ENCODE measurements around the gene MRAS.

The MRAS gene

DNA sequence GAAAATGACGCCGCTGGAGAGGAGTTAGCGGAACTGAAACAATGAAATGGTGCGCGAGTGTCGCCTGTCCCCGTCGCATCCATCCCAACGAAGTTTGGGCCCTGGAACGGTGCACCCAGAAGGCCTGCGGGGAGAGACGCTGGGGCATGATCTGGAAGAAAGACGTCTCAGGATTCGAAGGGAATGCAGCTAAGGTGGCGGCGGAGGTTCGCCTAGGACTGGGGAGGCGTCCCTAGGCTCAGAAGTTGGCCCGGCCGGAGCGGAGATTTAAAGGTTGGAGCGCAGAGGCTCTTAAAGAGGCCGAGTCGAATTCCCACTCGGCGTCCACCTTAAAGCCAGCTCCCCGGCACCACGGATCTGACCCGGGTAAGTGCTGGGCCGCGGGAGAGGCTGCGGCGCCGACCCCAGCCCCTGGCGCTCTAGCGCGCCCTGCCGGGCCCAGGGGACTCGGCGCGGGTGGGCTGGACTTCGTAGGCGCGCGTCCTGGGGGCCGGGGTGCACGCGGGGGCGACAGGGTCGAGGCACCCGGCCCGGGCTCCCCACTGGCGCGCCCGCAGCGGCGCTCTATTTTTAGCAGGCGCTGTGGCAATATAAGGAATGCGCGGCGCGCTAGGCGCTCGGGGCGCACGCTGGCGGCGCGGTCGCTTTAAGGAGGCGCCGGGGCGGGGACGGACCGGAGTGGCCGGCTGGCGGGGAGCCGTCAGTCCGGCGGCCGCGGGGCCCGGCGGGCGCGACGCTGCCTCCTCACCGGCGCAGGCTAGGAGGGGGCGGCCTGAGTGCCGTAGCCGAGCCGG, at the start of gene MRAS:
TSS of gene MRAS (plus strand) at position 620 of the 794 bp plus-strand sequence. CDS start 24,305 bp downstream, outside the sequence.
- peak; percentile 24 for DNase-seq

DNA sequence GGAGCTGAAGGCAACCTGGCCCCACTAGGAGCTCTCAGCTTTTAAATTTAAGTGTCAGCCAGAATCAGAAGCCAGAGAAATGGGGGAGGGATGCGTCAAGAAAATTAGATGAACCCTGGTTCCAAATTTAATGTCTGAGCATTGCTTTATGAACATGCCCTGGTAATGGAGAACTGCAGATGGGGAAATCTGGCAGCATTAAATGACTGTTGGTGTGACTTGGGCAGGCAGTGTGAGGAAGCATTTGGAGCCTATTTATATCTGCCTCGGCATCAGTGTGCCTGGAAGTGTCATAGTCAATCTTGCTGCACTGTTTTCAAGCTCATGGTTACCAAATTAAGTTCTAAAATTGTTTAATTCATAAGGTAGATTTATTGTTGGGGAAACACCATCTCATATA, 47.7 kb upstream of the MRAS start:
- DNase-seq, result no peak

DNA sequence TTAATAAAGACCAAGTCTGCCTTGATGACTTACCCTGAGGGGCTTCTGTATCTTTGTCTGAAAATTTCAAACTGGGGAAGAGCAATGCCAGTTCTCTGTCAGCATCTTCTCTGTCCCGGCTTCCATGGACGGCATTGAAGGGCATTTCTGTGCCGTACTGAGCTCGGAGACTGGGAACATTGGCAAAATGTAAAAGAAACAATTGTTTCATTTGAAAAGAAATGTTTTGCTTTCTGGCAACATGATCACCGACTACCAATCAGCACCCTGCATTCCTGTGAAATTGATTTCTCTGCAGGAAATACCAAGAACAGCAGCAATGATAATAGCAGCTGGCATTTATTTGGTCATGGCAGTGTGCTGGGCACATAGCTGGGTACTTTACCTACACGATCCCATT, 44.9 kb upstream of the MRAS start:
- DNase-seq, result no peak

DNA sequence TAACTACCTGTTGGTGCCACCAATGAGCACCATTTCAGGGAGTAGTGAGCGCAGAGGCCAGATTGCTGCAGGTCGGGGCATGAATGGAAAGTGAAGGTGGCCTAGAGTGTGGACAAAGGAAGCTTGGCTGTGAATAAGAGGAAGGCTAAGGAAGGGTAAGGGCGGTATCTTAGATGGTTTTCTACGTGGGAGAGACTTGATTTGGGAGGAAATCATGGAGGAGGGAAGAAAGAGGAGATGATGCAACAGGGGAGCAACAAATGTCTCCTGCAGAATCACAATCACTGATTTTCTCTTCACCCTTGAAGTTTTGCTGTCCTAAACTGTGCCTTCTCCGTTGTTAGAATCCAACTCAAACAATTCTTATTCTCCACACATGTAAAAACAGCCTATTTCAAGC, 40.5 kb upstream of the MRAS start:
- no peak for DNase-seq

DNA sequence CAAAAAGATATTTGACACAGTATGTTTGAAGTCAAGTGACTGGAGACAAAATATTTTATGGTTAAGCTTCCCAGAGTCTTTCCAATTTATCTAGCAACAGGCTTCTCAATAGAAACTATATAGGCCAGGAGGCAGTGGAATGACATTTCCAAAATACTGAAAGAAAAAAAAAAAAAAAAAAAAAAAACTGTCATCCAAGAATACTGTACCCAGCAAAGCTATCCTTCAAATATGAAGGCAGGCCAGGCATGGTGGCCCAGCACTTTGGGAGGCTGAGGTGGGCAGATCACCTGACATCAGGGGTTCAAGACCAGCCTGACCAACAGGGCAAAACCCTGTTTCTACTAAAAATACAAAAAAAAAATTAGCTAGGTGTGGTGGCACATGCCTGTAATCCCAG, 39.6 kb upstream of the MRAS start:
- DNase-seq, result no peak

DNA sequence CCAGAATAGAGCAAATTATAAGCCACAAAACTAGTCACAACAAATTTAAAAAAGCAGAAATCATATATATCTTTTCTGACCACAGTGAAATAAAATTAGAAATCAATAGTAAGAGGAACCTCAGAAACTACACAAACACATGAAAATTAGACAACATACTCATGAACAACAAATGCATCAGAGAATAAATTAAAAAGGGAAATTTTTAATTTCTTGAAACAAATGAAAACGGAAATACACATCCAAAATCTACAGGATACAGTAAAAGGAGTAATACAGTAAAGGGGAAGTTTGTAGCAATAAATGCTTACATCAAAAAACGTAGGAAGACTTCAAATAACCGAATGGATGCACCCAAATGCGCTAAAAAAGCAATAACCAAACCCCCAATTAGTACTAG, 37.9 kb upstream of the MRAS start:
- DNase-seq, result no peak

DNA sequence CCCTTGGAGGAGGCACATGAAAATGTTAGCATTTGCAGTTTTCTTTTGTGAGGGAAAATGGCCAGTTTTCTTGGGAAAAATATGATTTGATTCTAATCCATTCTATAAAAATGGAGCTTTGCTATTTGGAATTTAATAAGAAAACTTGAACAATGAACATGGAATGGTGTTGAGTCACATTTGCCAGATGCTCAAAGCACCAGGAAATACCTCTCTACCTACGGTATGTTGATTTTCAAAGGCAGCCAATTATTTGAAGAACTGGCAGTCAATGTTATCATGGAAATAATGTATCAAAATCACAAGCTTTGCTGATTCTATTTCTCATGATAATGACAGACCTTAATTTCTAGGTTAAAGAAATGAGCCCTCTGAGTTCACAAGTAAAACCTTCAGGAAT, 33.6 kb upstream of the MRAS start:
- DNase-seq, result no peak

DNA sequence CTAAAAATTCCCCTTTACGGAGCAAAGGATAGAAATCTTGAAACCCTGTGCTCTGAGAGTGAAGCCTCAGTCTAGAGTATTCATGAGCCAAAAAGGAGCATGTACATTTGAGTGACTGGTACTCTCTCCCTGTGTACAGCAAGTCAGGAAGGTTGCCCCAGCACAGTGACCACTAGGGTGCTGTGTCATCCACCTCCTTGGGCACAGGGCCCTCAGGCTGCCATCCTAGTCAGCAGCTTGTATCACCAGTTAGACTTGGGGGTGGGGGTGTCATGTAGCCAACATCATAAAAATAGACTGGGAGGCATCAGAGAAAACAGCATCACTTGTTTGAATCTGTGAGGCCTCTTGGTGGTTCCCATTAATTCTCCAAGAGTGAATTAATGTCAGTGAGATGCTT, 30.7 kb upstream of the MRAS start:
- DNase-seq, result no peak

DNA sequence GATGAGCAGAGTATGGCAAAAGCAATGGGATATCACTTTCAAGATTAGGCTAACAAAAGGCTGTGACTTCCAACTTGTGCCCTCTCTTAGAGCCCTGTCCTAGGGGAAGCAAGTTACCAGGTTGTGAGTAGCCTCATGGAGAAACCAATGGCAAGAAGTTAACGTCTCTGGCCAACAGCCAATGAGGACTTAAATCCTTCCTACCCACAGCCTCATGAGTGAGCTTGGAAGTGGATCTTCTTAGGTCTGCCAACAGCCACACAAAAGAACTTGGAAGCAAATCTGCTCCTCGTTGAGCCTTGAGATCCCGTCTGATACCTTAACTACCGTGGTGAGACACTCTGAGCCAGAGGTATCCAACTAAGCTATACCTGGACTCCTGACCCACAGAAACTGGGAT, 24.4 kb upstream of the MRAS start:
- no peak for DNase-seq

DNA sequence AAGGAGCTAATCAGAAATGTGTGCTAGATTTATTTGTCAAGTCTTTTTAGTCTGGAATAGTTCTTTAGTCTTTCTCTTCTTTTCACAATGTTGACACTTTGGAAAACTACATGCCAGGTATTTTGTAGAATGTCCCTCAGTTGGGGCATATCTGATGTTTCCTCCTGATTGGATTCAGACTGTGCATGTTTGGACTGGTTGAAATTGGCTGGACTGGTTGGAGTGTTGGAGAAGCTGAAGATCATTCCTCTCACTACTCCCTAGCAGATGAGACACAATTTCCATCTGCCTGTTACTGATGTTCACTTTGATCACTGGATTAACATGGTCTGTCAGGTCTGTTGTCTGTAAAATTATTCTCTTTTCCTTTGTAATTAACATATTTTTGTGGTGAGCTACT, 22.4 kb upstream of the MRAS start:
- no peak for DNase-seq

DNA sequence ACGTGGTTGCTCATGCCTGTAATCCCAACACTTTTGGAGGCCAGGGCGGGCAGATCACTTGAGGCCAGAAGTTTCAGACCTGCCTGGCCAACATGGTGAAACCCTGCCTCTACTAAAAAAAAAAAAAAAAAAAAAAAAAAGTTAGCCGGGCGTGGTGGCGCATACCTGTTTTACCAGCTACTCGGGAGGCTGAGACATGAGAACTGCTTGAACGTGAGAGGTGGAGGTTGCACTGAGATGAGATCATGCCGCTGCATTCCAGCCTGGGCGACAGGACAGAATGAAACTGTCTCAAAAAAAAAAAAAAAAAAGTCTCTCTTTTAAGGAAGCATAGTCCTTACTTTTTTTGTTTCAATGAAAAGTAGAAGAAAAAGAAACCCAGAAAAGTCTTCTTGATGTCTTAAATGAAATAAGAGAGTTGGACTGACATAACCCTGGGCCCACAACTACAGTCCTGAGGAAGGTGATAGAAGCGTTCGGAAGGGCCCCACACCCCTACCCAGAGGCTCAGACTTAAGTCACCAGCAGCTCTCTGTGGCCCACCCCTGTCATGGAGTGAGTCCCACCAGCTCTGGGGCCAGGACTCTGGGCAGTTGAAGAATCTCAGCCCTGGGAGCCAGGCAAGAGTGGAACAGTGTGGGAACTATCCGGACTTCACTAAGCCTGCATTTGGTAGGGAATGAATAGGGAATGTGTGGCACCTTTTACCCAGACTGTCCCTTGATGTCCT, 21.3 kb upstream of the MRAS start:
- no peak for DNase-seq

DNA sequence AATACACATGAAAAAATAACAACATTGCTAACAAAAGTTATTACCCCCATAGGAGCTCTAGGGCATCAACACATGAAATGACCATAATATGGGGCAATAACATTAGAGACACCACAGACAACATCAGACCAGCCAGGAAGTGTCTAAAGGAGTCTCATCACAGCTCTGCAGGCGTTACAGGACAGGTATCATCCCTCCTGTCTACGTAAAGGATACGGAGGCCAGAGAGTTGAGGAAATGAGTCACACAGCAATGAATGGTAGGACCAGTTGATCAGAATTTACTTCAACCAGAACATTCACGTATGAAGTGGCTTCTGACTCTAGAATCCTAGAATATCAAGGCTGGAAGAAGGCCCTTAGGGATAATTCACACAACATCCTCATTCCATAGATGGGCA, 20.5 kb upstream of the MRAS start:
- no peak for DNase-seq

DNA sequence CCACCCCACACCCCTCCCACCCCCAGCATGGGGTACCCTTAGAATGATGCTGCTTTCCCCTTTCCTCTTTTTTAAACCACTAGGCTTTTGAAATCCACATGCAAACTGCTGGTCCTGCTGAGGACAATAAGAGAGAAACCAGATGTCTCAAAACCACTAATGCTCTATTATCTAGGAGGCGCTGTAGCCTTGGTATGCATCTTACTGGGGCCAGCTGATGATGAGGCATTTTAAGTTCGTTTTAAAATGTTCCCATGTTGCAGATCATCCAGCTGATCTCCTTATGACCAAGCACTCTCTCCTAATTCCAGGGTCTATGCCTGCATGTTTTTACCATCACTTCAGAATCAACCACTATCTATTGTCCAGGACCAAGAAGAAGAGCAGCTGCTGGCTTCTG, 20.0 kb upstream of the MRAS start:
- no peak for DNase-seq

DNA sequence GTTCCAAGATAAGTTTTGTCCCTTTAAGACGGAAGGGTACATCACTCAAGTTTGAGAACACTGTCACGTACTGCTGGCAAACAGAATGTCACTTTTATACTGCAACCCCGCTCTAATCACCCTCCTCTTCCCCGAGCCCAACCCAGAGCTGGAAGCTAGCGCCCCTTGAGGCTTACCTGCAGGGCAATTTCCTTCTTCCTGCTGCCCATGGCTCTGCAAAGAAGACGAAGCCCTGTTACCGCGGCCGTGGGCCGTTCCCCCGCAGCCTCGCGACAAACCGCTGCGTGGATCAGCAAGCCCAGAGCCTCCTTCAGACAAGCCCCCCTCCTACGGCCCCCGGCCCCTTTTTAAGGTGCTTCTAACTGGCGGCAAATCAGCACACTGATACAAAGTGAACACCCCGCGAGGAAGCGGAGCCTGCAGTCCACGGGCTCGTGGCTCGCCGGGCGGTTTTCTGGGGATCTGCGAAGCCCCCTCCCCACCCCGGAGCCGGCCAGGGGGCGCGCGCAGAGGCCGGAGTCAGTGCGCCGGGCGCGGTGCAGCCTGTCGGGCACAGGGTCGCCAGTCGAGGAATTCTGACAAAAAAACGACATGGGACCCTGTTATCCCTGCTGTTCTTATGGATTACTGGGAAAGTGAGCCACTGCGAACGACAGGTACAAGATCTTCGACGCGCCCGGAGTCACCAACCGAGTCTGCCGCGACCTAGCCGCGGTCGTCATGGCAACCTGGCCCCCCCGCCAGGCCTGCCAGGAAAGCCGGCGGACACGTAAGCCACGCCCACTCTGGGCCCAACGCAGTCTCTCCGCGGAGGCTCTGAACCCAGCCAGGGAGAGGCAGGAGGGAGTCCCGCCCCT, 19.0 kb upstream of the MRAS start, which contains the start of gene NME9:
TSS of gene NME9 (minus strand) at position 725 of the 857 bp plus-strand sequence. CDS start at position 209, 516 bp downstream.
- DNase-seq, result peak; percentile 87

DNA sequence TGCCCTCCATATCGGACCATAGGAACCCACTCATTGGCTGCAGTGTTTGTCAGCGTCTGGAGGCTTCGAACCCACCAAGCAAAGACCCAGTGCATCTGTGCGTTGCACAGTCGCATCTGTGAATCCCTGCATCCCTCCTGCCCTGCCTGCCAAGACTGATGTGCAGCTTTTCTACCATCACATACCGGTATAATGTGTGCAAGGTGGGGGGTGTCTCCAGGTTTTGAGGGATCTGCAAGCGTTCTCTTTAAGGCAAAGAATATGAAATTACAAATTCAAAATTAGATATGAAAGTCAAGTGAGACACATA, 18.4 kb upstream of the MRAS start:
- DNase-seq, result no peak

DNA sequence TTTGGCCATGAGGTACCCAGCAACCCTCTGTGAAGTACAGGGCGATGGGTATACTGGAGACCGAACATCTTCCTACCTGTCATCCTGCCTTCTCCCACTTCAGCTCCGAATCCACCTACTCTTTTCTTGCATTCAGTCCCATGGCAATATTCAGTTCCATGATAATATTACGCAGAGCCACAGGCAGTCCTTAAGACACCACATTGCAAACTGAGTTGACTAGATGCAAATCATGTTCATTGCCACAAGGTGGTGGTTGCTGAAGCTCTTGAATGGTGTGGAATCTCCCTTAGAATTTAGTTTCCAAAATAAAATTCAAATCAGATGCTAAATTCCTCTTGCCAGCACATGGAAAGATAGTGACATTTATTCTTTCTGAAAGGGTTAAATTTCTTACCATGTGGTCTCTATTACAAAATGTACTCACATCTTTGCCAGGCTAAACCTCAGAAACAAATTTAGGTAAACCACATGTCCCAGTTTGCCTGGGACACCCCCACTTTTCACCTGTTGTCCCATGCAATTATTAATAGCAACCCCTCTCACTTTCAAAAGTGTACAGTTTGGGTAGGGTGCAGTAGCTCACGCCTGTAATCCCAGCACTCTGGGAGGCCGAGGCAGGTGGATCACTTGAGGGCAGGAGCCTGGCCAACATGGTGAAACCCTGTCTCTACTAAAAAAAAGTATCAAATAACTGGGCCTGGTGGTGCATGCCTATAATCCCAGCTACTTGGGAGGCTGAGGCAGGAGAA, 17.1 kb upstream of the MRAS start:
- DNase-seq, result no peak

DNA sequence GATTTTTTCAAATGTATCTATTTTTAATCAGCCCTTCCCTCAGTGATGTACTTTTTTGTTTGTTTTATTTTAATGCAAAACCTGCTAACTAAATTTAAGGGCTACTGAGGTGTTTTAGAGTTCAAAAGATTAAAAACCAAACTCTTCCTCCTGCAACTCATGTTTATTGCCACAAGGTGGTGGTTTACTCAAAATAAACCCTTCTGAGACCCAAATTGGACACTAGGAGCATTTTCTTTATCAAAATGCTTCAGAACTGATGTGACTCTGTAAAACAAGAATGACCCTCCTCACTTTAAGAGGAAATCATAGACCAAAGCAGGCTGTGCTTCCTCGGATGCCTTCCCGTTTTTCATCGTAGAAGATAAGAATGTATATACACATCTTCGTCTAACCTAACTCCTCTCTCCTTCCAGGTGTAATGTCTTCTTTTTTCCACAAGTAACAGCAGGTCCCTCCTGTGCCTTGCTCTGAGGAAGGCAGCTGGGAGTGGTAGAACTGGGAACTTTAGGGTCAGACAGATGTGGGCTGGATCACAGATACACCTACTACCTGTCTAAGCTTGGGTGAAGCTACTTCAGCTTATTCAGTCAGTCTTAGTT, 15.8 kb upstream of the MRAS start:
- DNase-seq, result no peak

DNA sequence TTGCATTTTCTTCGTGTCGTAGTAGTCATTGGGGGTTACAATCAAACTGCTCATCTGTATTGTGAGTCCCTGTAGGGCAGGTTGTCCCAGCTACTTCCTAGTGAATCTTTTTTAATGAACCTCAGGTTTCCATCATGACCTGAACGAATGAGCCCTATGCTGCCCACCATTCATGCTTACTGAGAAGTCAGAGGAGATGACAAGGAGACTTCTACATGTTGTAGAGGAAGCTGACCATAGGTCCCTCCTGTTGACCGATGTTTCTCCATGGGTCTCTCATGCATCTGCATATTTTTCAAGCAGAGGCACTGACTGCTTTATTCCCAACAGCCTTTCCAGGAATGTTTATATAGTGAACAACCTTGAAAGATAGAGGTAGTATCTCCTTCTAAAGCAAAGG, 13.8 kb upstream of the MRAS start:
- no peak for DNase-seq

DNA sequence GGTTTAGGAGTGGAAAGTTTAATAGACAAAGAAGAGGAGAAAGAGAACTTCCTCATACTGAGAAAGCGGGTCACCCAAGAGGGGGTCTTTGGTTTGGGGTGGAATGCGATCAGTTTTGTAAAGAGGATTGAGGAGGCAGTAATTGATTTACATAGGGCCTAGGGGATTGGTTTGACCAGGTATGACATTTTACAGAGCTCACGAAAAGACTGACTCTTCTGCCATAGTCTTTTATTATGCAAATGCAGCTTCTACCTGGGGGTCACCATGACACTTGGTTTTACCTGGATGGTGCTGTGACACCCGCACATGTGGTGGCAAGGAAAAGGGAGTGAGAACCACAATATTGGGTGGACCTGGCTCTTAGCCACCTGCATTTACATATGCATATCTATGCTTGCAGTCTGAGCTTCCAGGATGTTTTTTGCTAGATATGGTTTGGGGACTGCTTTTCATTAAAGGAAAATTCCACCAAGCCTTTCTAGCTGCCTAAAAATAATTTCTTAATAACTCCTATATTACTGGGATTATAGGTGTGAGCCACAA, 11.9 kb upstream of the MRAS start:
- no peak for DNase-seq

DNA sequence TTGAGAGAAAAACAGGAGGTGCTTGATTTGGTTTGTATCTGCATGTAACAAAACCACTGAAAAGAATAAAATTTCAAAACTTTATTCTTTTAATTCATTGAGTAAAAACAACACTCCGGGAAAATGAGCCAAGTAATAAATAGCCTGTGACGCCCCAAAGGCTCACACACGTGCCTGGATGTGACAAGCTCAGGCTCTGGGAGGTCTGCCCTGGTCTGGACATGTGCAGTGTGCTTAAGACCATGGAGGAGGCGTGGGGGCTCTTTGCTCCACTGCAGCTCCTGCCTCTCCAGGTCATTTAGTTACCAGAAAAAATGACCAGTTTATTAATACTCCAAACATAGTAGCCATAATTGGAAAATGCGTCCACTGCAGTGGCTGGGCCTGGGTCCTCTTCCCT, 10.1 kb upstream of the MRAS start:
- no peak for DNase-seq

DNA sequence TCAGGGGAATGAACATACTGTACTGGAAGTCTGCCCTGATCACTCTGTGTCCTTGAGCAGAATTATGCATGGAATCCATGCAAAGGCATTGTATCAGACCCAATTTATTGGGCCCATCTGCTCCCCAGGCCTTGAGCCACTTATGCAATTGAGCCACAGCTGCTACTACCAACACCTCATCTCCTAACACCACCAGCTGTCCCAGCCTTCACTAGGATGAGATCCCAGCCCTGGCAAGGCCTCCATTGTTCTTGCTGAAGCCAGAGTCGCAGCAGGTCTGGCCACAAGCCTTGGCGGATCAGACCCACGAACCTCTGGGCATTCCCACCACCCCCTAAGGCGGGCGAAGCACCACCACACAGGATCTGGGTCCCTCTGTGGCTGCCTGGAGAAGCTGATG, 9.6 kb upstream of the MRAS start:
- no peak for DNase-seq

DNA sequence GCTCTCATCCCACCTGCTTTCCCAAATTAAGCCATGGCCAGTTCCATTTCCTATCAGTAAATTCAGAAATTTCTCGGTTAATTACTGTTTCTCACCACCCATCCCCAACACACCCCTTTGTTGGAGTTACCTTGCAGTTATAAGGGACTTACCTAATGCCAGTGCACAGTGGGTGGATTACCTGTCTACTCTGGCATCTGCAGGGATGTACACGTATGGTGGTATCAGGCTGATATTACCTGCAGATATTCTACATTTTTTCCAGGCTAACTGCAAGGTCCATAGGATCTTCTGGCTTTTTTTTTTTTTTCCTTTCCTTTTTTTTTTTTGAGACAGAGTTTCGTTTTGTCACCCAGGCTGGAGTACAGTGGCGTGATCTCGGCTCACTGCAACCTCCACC, 7.9 kb upstream of the MRAS start:
- DNase-seq, result no peak

Measured in stimulated activated CD4-positive, alpha-beta T cell treated with anti-CD3 and anti-CD28 coated beads, Interleukin-4, amount 100 ng/mL, for 1 hour (primary cell).